GM23338 (cell line): ENCODE measurements around the gene PRKAR1B. TPM values are rescaled to one million over a fixed set of nuclear protein-coding genes. Genes with fewer than 3 reads are reported as not detected.

ENCODE experiments used
- ATAC-seq: fragments of 200-7000 bp; cut with Tn5 transposase; 3 replicates; pipeline ENCODE4 v1.9.1; 2020
- DNase-seq: peaks from one replicate; pipeline ENCODE4 v3.0.0-alpha.2; 2015; ENCODE audit warnings: low spot score
- H2AFZ ChIP-seq: fragments of 200-600 bp; sonication (generic); 2 replicates; pipeline ENCODE4 v1.8.0; 2016; ENCODE audit warnings: antibody characterized with exemption, mild to moderate bottlenecking, moderate library complexity
- H3F3A ChIP-seq: fragments of 200-600 bp; sonication (generic); replicated peaks from 2 replicates; pipeline ENCODE4 v1.8.0; 2017; ENCODE audit warnings: antibody characterized with exemption, mixed run types, low read depth
- H3K27ac ChIP-seq: fragments of 200-600 bp; sonication (generic); 2 replicates; pipeline ENCODE4 v1.6.1; 2016; ENCODE audit warnings: low read depth
- H3K27me3 ChIP-seq: fragments of 200-600 bp; sonication (generic); 2 replicates; pipeline ENCODE4 v1.8.0; 2016; ENCODE audit warnings: mild to moderate bottlenecking, mixed run types, moderate library complexity; ENCODE audit not compliant: insufficient read depth
- H3K36me3 ChIP-seq: fragments of 200-600 bp; sonication (generic); 2 replicates; pipeline ENCODE4 v1.8.0; 2016; ENCODE audit warnings: mild to moderate bottlenecking; ENCODE audit not compliant: insufficient read depth
- H3K4me1 ChIP-seq: fragments of 200-600 bp; sonication (generic); 2 replicates; pipeline ENCODE4 v1.8.0; 2016; ENCODE audit warnings: mild to moderate bottlenecking, moderate library complexity; ENCODE audit not compliant: insufficient read depth
- H3K4me2 ChIP-seq: fragments of 200-600 bp; sonication (generic); 2 replicates; pipeline ENCODE4 v1.7.1; 2017; ENCODE audit warnings: mixed run types
- H3K4me3 ChIP-seq: fragments of 200-600 bp; sonication (generic); 2 replicates; pipeline ENCODE4 v1.6.1; 2016; ENCODE audit warnings: mixed run types
- H3K79me2 ChIP-seq: fragments of 200-600 bp; sonication (generic); replicated peaks from 2 replicates; pipeline ENCODE4 v1.8.0; 2017; ENCODE audit warnings: mild to moderate bottlenecking; ENCODE audit not compliant: insufficient read depth
- H3K9me2 ChIP-seq: fragments of 200-600 bp; sonication (generic); 2 replicates; pipeline ENCODE4 v1.8.0; 2017; ENCODE audit not compliant: insufficient read depth
- H4K20me1 ChIP-seq: fragments of 200-600 bp; sonication (generic); replicated peaks from 2 replicates; pipeline ENCODE4 v1.8.0; 2017; ENCODE audit warnings: mild to moderate bottlenecking; ENCODE audit not compliant: insufficient read depth
- H3K27ac Mint-ChIP-seq: 2 replicates; pipeline ENCODE4 v1.8.0; 2020; ENCODE audit warnings: inconsistent platforms, mild to moderate bottlenecking, moderate library complexity, mixed read lengths
- H3K27me3 Mint-ChIP-seq: 3 replicates; pipeline ENCODE4 v1.8.0; 2022; ENCODE audit warnings: low read depth, mild to moderate bottlenecking, moderate library complexity, mixed read lengths, inconsistent platforms; ENCODE audit not compliant: insufficient read depth, poor library complexity
- H3K36me3 Mint-ChIP-seq: 3 replicates; pipeline ENCODE4 v1.8.0; 2021; ENCODE audit warnings: low read depth, mild to moderate bottlenecking, inconsistent platforms, moderate library complexity, mixed read lengths
- H3K4me1 Mint-ChIP-seq: 3 replicates; pipeline ENCODE4 v1.8.0; 2020; ENCODE audit warnings: mild to moderate bottlenecking, inconsistent platforms, mixed read lengths
- H3K4me3 Mint-ChIP-seq: 3 replicates; pipeline ENCODE4 v1.8.0; 2021; ENCODE audit warnings: moderate library complexity, mild to moderate bottlenecking, inconsistent platforms, mixed read lengths
- H3K9me3 Mint-ChIP-seq: 3 replicates; pipeline ENCODE4 v1.8.0; 2020; ENCODE audit warnings: moderate library complexity, mild to moderate bottlenecking, inconsistent platforms, mixed read lengths
- CREB1 ChIP-seq: fragments of 250-450 bp; sonication (Bioruptor Pico); IDR thresholded peaks from 2 replicates; pipeline ENCODE4 v1.5.0; 2020; ENCODE audit warnings: low read depth, mild to moderate bottlenecking, moderate library complexity
- CTCF ChIP-seq, 2 experiments: fragments of 200-600 bp in 1 of 2; sonication (generic) in 1 of 2; conservative IDR thresholded peaks; 2 replicates each; pipeline versions ENCODE4 v1.5.1 to v1.6.1; 2016 to 2017; ENCODE audit warnings: antibody characterized with exemption in 2 of 2, low read depth in 2 of 2, mild to moderate bottlenecking in 2 of 2, moderate library complexity in 1 of 2
- ETS1 ChIP-seq: IDR thresholded peaks from 2 replicates; pipeline ENCODE4 v1.6.1; 2016; ENCODE audit warnings: antibody characterized with exemption
- EZH2 ChIP-seq: fragments of 200-600 bp; sonication (generic); IDR thresholded peaks from one replicate; pipeline ENCODE4 v1.8.0; 2017; ENCODE audit warnings: antibody characterized with exemption, mild to moderate bottlenecking, low read depth; ENCODE audit not compliant: unreplicated experiment
- EZH2phosphoT487 ChIP-seq: fragments of 200-600 bp; sonication (generic); IDR thresholded peaks from one replicate; pipeline ENCODE4 v1.8.1; 2018; ENCODE audit warnings: antibody characterized with exemption; ENCODE audit not compliant: unreplicated experiment
- JUNB ChIP-seq: IDR thresholded peaks from one replicate; pipeline ENCODE4 v1.6.1; 2016; ENCODE audit warnings: antibody characterized with exemption; ENCODE audit not compliant: unreplicated experiment
- NANOG ChIP-seq: IDR thresholded peaks from 2 replicates; pipeline ENCODE4 v1.6.1; 2016; ENCODE audit warnings: antibody characterized with exemption, borderline replicate concordance
- POLR2AphosphoS5 ChIP-seq: IDR thresholded peaks from 2 replicates; pipeline ENCODE4 v1.6.1; 2016; ENCODE audit warnings: antibody characterized with exemption, low read depth
- REST ChIP-seq: IDR thresholded peaks from one replicate; pipeline ENCODE4 v1.6.1; 2018; ENCODE audit warnings: antibody characterized with exemption; ENCODE audit not compliant: unreplicated experiment
- STAT1 ChIP-seq: IDR thresholded peaks from one replicate; pipeline ENCODE4 v1.6.1; 2016; ENCODE audit warnings: antibody characterized with exemption; ENCODE audit not compliant: unreplicated experiment
- ZNF114 ChIP-seq: fragments of 250-450 bp; sonication (Bioruptor Pico); IDR thresholded peaks from 2 replicates; pipeline ENCODE4 v1.5.0; 2020; ENCODE audit warnings: mild to moderate bottlenecking, moderate library complexity
- ZNF331 ChIP-seq: fragments of 250-450 bp; sonication (Bioruptor Pico); IDR thresholded peaks from 2 replicates; pipeline ENCODE4 v1.5.0; 2020; ENCODE audit warnings: low read depth, mild to moderate bottlenecking, moderate library complexity
- ZNF462 ChIP-seq: fragments of 250-450 bp; sonication (Bioruptor Pico); IDR thresholded peaks from 2 replicates; pipeline ENCODE4 v1.5.0; 2020; ENCODE audit warnings: mild to moderate bottlenecking, moderate library complexity
- polyA plus RNA-seq: library from polyadenylated mRNA; unstranded; fragments of >200 nt; fragmentation: Nextera tagmentation; extraction: Ambion mirVana; gene quantifications from 2 replicates; pipeline ENCODE4 v1.2.1, GENCODE V29; 2016
- total RNA-seq: library from RNA; depleted of rRNA; stranded (reverse); fragments of >200 nt; shearing (Covaris generic); gene quantifications from 2 replicates; pipeline ENCODE4 v1.2.3, GENCODE V29; 2014

The PRKAR1B gene
- total and polyA plus RNA-seq, 2 experiments from 2014 or later, result 35.7 to 36.7 TPM

- Histone ChIP-seq H3K4me1 (no peaks in the 10 kb centered on the region), H3K27me3 (no peaks in the 10 kb centered on the region), H3K4me3 (no peak overlapping the region), H4K20me1 (no peaks in the 10 kb centered on the region), H3K9me2 (no peaks in the 10 kb centered on the region), H3K79me2 (no peaks in the 10 kb centered on the region), H2AFZ (no peak overlapping the region), H3F3A (no peaks in the 10 kb centered on the region), H3K36me3 (no peaks in the 10 kb centered on the region), H3K27ac (no peak overlapping the region), H3K4me2 (no peak overlapping the region)
- no peak for DNase-seq
- Mint-ChIP-seq H3K27me3 (peaks cover 6% of the 10 kb centered on the region), H3K36me3 (peaks cover 81% of the 10 kb centered on the region), H3K4me1 (no peaks in the 10 kb centered on the region), H3K9me3 (peaks cover 23% of the 10 kb centered on the region), H3K4me3 (no peak overlapping the region), H3K27ac (no peak overlapping the region)
- no peak for TF ChIP-seq ZNF114
- TF ChIP-seq ZNF462 (CRISPR knock-in tag), result no peak
- TF ChIP-seq CTCF (conservative IDR thresholded peaks at IDR 0.05; ENCODE audit: low read depth in 2 of 2), result no peak
- TF ChIP-seq STAT1, result no peak
- TF ChIP-seq EZH2phosphoT487, result no peak
- TF ChIP-seq CREB1, result no peak
- TF ChIP-seq REST, result no peak
- no peak for TF ChIP-seq ZNF331 (CRISPR knock-in tag)
- TF ChIP-seq JUNB, result no peak
- TF ChIP-seq NANOG, result no peak
- no peak for TF ChIP-seq ETS1
- TF ChIP-seq EZH2, result no peak
- no peak for TF ChIP-seq POLR2AphosphoS5
- ATAC-seq, result no peak
Observed at GRCh38 chr7:585229-585711, 141.8 kb downstream of the PRKAR1B start.
